HG03565 (cell line): ENCODE measurements around the gene LRIG1.

Experiments used
- ATAC-seq: cut with Tn5 transposase; IDR thresholded peaks from one replicate; pipeline ENCODE4 v1.9.1; 2021; ENCODE audit warnings: mild to moderate bottlenecking, moderate library complexity; ENCODE audit not compliant: unreplicated experiment

LRIG1 gene

GRCh38 chr3:66470956-66471686 is 29.7 kb downstream of the LRIG1 start:
- ATAC-seq = no peak

DNA sequence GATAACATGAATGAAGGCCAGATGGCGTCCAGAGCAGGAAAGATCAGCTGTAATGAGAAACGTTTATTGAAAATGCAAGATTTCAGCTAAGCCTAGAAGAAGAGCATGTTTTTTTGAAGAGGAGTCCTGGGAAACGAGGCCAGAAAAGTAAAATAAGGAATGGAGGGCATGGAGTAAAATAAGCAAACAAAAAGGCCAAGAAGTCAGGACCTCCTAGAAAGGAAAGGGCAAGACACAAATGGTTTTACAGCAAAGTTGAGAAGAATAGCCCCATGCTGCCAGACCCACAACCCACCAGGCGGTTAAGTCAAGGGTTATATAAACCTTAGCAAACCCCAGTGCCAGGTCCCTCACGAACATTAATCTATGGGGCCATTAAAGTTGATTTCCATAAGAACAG is 30.5 kb downstream of the LRIG1 start:
- no peak for ATAC-seq

DNA sequence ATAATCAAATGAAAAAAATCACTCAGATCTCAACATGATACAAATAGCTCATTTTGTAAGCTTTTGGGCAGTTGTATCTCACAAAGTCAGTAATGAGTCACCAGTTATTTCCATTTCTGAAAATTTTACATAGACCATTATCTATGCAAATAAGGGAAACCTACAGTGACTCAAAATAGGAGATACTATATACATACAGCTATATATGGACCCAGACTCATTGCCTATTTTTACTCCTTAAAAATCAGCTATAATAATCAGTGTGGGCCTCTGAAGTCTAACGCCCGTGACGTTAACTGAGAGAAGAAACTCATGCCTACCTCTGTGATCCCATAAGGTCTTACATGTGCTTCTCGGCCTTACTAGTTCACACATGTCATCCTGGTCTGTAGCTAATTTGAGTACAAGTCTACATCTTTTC is 31.6 kb downstream of the LRIG1 start:
- peak; percentile 72 for ATAC-seq

DNA sequence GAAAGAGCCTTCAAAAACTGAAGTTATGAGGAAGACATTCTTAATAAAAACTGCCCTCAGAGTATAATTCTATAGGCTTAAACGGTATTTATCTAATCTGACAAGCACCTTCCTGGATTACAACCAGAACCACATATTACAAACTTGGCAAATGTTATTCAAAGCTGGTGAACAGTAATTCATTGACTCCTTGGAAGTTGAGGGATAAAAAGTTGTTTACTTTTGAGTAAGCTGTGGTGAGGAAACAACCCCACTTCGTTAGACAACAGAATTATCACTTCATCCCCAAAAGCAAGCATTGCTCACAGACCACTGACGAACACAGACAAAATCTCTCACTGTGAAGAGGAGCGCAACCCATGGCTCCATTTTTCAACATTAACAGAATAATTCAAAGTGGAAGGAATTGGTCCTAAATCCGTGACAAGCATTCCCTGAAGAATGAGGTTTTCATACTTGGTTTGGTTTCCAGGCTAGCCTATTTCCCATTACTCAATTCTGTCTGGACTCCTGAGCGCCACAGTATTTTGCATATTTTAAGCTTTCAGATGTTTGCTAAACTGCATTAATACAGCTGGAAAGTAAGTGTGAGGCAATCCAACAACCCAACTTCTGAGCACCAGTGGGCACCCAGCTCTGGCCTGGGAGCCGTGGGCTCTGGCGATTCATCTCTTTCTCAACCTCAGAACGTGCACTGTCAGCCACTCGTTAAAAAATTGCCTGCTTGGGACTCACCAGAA is 32.7 kb downstream of the LRIG1 start:
- no peak for ATAC-seq

DNA sequence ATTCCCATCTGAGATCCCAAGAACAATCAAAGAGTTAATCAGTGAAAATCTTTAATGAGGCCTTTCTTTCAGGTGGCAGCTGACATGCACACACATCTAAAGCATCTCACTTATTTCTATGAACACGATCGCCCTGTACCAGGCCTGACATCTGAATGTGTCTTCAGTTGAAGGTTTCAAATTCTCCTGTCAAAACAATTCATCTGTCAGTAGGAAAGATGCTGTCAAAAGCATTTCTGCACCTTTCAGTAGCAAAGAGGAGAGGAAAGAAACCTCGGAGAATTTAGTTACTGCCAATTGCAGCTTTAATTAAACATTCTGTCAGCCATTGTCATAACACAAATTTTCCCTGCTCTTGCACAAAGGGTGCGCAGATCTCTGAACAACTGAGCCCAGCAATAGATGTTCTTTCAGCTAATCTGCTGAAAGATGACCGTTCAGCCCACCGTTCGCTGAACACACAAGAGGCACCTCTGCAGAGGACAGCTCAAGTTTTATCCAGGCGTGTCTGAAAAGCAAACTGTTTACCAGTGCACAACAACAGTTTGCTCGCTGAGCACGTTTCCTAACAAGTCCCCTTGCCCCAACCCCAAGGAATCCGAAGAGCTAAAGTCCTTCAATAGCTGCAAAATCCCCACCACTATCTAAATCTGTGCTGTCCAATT is 34.1 kb downstream of the LRIG1 start:
- ATAC-seq = no peak

GRCh38 chr3:66465587-66465986 is 35.2 kb downstream of the LRIG1 start:
- no peak for ATAC-seq

DNA sequence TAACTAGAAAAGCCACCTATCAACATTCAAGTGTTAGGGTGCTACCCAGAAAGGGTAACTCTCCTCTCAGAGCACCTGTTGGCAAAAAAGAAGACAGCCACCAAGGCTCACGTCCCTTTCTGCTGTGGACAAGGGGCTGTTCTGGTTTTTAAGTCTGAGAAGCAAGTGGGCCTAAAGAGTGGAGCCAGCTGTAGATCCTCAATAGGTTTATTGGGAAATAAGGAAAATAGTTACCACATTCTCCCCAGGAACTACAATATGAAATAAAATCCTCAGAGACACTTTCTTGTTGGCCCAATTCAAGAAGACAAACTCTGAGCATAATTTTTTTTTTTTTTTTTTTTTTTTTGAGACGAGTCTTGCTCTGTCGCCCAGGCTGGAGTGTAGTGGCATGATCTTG is 35.8 kb downstream of the LRIG1 start:
- no peak for ATAC-seq

DNA sequence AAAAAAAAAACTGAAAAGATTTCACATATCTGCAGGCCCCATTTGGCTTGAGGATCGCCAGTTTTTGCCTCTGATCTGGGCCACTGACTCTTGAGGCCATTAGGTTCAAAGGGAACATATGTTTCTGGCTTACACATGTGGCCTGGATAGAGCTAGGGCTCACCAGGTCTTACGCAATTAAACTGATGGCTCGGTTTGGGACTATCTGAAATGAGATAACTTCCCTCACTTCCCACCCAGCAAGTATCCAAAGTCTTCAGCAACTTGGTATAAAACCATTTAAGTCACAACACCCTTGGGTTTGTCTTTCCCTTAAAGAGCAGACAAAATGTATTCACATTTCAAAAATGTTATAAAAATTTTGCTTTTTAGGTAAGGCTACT is 36.3 kb downstream of the LRIG1 start:
- ATAC-seq = no peak

DNA sequence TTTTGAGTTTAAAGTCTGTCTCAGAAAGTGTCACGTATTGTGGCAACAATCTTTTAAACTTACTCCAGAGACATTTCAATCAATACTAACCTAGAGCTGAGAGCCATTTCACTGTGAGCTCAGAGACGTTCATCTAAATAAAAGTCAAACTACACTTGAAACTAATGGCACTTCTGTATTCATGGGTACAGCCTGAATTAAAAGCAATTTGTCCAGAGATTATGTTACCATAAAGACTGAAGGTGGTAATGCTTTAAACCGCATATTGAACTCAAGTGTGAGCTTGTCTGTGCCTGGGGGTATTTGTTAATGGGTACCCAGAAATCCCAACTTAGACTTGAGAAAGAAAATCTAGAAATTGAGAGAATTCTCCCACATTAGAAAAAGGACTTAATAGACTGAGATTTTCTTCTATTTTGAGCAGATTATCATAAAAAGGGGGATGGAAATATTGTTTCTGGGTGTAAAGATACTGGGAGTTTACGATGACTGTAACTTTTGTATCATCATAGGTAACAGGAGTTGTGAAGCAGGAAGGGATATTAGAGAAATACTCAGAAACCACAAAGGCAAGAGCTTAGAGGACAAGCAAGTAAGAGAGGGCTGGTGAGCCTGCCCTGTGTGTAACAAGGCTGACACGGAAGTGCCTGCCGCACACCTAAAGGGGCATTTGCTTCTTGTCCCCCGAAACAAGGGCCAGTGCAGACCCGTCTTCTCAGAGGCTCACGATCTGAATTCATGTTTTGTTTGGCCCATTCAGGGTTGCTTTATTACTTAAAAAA is 36.9 kb downstream of the LRIG1 start:
- no peak for ATAC-seq

DNA sequence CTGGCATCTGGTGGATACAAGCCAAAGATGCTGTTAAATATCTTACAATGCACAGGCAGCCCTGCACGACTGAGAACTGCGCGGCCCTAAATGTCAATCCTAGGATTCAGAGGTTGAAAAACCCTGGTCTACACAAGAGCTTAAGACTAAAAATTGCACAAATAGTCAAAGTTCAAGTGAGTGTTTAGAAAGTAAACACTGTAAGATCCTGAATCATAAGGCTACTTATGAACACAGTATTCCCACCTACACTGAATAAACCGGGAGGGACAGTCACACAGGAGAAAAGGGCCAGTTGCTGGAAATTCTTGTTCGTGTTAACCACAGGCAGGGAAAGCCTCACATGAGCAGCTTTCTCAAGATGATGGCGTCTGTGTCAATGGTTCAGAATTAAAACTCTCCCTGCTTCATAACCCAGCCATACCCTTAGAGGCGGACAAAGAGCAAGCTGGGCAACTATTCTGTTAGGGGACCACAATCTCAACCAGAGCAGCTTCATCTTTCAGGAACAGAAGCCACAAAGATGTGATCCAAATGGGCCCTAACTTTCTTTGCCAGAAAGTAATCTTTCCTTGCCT is 37.7 kb downstream of the LRIG1 start:
- no peak for ATAC-seq

- ATAC-seq = no peak
These were observed 43.6 kb downstream of the LRIG1 start for GRCh38 chr3:66457252-66457651.

GRCh38 chr3:66456711-66457173 is 44.1 kb downstream of the LRIG1 start:
- no peak for ATAC-seq

DNA sequence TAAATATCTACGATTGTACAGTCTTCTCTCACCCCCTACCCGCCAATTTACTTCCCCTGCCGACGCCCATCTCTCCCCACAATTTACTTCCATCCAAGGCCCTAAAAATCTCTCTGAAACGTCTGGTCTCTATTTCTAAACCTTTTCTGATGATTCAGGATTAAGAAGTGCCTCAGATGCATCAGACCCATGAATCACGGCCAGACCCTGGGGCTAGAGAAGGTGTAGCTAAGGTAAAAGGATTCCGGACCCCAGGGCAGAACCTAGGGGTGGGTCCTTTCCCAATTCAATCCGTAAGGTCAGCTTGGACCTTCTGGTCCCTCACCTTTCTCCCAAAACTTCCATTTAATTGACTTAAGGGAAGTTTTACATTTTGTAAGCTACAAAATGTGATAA is 46.4 kb downstream of the LRIG1 start:
- ATAC-seq = no peak

DNA sequence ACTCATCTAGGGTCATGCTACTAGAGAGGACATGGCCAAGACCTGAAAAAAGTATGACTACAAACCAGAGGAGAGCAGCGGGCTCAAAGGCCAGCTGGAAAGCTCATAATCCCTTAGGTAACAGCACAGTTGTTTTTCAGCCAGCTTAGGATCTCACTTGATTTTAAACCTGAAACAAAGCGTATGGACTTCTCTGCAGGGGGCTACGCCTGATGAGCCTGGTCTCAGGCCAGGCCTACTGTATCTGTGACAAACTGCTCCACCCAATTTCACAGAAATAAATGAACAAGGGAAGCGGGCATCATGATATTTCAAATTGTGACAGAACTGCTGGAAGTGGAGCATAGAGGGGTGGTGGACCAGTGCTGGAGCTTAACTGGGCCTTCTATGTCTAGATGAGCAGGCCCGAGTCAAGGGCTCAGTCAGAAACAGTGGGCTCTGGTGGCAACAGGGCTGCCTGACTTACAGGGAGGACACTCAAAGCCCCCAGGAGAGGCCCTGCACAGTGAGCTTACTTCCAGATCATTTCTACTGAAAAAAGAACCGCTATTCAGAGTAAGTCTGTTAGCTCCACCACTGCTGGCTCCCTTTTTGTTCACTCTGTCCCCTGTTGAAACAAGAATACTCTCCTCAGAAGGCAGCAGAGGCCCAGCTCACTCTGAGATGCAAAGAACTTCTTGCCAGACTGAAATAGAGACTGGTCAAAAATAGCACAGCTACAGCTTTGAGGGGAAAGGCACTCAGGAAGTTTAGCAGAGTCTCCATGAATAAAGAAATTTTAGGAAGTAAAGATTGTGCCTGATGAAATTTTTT is 47.0 kb downstream of the LRIG1 start:
- ATAC-seq = no peak

GRCh38 chr3:66452303-66453011 is 48.4 kb downstream of the LRIG1 start:
- ATAC-seq = no peak

- ATAC-seq = no peak
These were observed 49.1 kb downstream of the LRIG1 start for GRCh38 chr3:66451766-66452165.

- ATAC-seq = no peak
These were observed 50.3 kb downstream of the LRIG1 start for GRCh38 chr3:66450390-66451022.

- ATAC-seq = peak; percentile 64
These were observed 51.3 kb downstream of the LRIG1 start for GRCh38 chr3:66449411-66449974.
